H9 (cell line): Measurements from ENCODE around the gene GAPT. TPM values are rescaled to one million over a fixed set of nuclear protein-coding genes. Genes with fewer than 3 reads are reported as not detected.

Experiments
- DNase-seq: peaks from one replicate; pipeline ENCODE4 v3.0.0-alpha.2; 2017
- H2AFZ ChIP-seq: one replicate; pipeline ENCODE4 v1.6.1; 2013; ENCODE audit warnings: mild to moderate bottlenecking, low read length, control low read depth, moderate library complexity
- H2AK5ac ChIP-seq: 2 replicates; pipeline ENCODE4 v1.6.1; 2013; ENCODE audit warnings: low read length, control low read depth, mixed read lengths; ENCODE audit not compliant: insufficient read length
- H2BK120ac ChIP-seq: one replicate; pipeline ENCODE4 v1.6.1; 2013; ENCODE audit warnings: low read depth, mild to moderate bottlenecking, low read length, control low read depth, inconsistent platforms; ENCODE audit not compliant: poor library complexity, severe bottlenecking
- H2BK12ac ChIP-seq: 2 replicates; pipeline ENCODE4 v1.6.1; 2013; ENCODE audit warnings: low read length, control low read depth, mixed read lengths, low read depth; ENCODE audit not compliant: insufficient read length
- H2BK15ac ChIP-seq: 2 replicates; pipeline ENCODE4 v1.6.1; 2013; ENCODE audit warnings: low read depth, low read length, control low read depth
- H2BK20ac ChIP-seq: one replicate; pipeline ENCODE4 v1.6.1; 2013; ENCODE audit warnings: low read depth, mild to moderate bottlenecking, low read length, control low read depth, inconsistent platforms; ENCODE audit not compliant: poor library complexity, severe bottlenecking
- H2BK5ac ChIP-seq: 2 replicates; pipeline ENCODE4 v1.6.1; 2013; ENCODE audit warnings: low read length, control low read depth, mixed read lengths; ENCODE audit not compliant: insufficient read length
- H3K14ac ChIP-seq: 2 replicates; pipeline ENCODE4 v1.6.1; 2013; ENCODE audit warnings: low read length, control low read depth; ENCODE audit not compliant: insufficient read depth
- H3K18ac ChIP-seq: 2 replicates; pipeline ENCODE4 v1.6.1; 2013; ENCODE audit warnings: low read depth, mild to moderate bottlenecking, mixed read lengths, low read length, control low read depth; ENCODE audit not compliant: insufficient read length
- H3K23ac ChIP-seq: 2 replicates; pipeline ENCODE4 v1.6.1; 2013; ENCODE audit warnings: low read length, control low read depth, mixed read lengths, low read depth; ENCODE audit not compliant: insufficient read length
- H3K23me2 ChIP-seq: 2 replicates; pipeline ENCODE4 v1.6.1; 2013; ENCODE audit warnings: low read depth, mild to moderate bottlenecking, mixed read lengths, low read length, control low read depth; ENCODE audit not compliant: insufficient read length, poor library complexity, severe bottlenecking
- H3K27ac ChIP-seq: 2 replicates; pipeline ENCODE4 v1.5.1; 2013; ENCODE audit warnings: low read length, control low read depth, mixed read lengths, low read depth; ENCODE audit not compliant: insufficient read length
- H3K27me3 ChIP-seq: 2 replicates; pipeline ENCODE4 v1.6.1; 2013; ENCODE audit warnings: low read length, control low read depth, inconsistent platforms; ENCODE audit not compliant: insufficient read depth
- H3K4ac ChIP-seq: 2 replicates; pipeline ENCODE4 v1.6.1; 2013; ENCODE audit warnings: low read depth, mild to moderate bottlenecking, control low read depth, inconsistent platforms, low read length, moderate library complexity
- H3K4me1 ChIP-seq: 2 replicates; pipeline ENCODE4 v1.6.1; 2013; ENCODE audit warnings: low read length, control low read depth, inconsistent platforms; ENCODE audit not compliant: insufficient read depth
- H3K4me2 ChIP-seq: 2 replicates; pipeline ENCODE4 v1.6.1; 2013; ENCODE audit warnings: low read length, control low read depth, mixed read lengths; ENCODE audit not compliant: insufficient read length, insufficient read depth
- H3K56ac ChIP-seq: 2 replicates; pipeline ENCODE4 v1.6.1; 2013; ENCODE audit warnings: low read depth, mild to moderate bottlenecking, mixed read lengths, low read length, control low read depth; ENCODE audit not compliant: insufficient read length
- H3K79me1 ChIP-seq: 2 replicates; pipeline ENCODE4 v1.6.1; 2013; ENCODE audit warnings: low read depth, mild to moderate bottlenecking, moderate library complexity, low read length, control low read depth, inconsistent platforms; ENCODE audit not compliant: insufficient read depth, poor library complexity, severe bottlenecking
- H3K79me2 ChIP-seq: 2 replicates; pipeline ENCODE4 v1.6.1; 2013; ENCODE audit warnings: low read length, control low read depth, inconsistent platforms; ENCODE audit not compliant: insufficient read depth
- H3K9ac ChIP-seq: 2 replicates; pipeline ENCODE4 v1.6.1; 2013; ENCODE audit warnings: low read length, control low read depth, mixed read lengths; ENCODE audit not compliant: insufficient read length; ENCODE audit errors: extremely low read depth
- H3K9me3 ChIP-seq: one replicate; pipeline ENCODE4 v1.6.1; 2013; ENCODE audit warnings: low read depth, low read length, inconsistent platforms; ENCODE audit not compliant: control insufficient read depth
- H3T11ph ChIP-seq: one replicate; pipeline ENCODE4 v1.6.1; 2013; ENCODE audit warnings: mild to moderate bottlenecking, low read length, control low read depth, inconsistent platforms
- H4K20me1 ChIP-seq: one replicate; pipeline ENCODE4 v1.6.1; 2013; ENCODE audit not compliant: control insufficient read depth, insufficient read length, insufficient read depth
- H4K5ac ChIP-seq: 2 replicates; pipeline ENCODE4 v1.6.1; 2013; ENCODE audit warnings: low read depth, mild to moderate bottlenecking, mixed read lengths, low read length, control low read depth; ENCODE audit not compliant: insufficient read length
- H4K8ac ChIP-seq: replicated peaks from 2 replicates; pipeline ENCODE4 v1.6.1; 2013; ENCODE audit warnings: low read length, control low read depth, mixed read lengths, low read depth; ENCODE audit not compliant: insufficient read length
- H4K91ac ChIP-seq: 2 replicates; pipeline ENCODE4 v1.6.1; 2013; ENCODE audit warnings: low read depth, mild to moderate bottlenecking, moderate library complexity, mixed read lengths, low read length, control low read depth; ENCODE audit not compliant: insufficient read length
- H3K27ac Mint-ChIP-seq, 3 experiments: 2 replicates in 2 of 3; 3 replicates in 1 of 3; pipeline ENCODE4 v1.8.0; 2020 to 2021; ENCODE audit warnings: mixed read lengths in 3 of 3, mild to moderate bottlenecking in 1 of 3, moderate library complexity in 1 of 3
- H3K27me3 Mint-ChIP-seq: 2 replicates; pipeline ENCODE4 v1.8.0; 2021; ENCODE audit warnings: low read depth, mild to moderate bottlenecking, moderate library complexity, mixed read lengths
- H3K36me3 Mint-ChIP-seq, 3 experiments: 2 replicates in 2 of 3; 3 replicates in 1 of 3; pipeline ENCODE4 v1.8.0; 2020 to 2021; ENCODE audit warnings: low read depth in 3 of 3, mixed read lengths in 3 of 3; ENCODE audit not compliant: insufficient read depth in 1 of 3
- H3K4me1 Mint-ChIP-seq, 2 experiments: 2 replicates each; pipeline ENCODE4 v1.8.0; 2020; ENCODE audit warnings: mixed read lengths in 2 of 2
- H3K4me3 Mint-ChIP-seq, 2 experiments: 2 replicates in 1 of 2; 3 replicates in 1 of 2; pipeline ENCODE4 v1.8.0; 2020 to 2021; ENCODE audit warnings: mild to moderate bottlenecking in 2 of 2, mixed read lengths in 2 of 2, moderate library complexity in 1 of 2
- H3K9me3 Mint-ChIP-seq, 2 experiments: 2 replicates in 1 of 2; 3 replicates in 1 of 2; pipeline ENCODE4 v1.8.0; 2020; ENCODE audit warnings: mild to moderate bottlenecking in 2 of 2, mixed read lengths in 2 of 2, moderate library complexity in 1 of 2
- WGBS: extraction: QIAGEN DNeasy Blood & Tissue Kit; methylation state at CpG from one replicate; pipeline ENCODE4 v1.1.7; 2013; ENCODE audit warnings: missing lambda C conversion rate, low lambda C conversion rate, mixed read lengths; ENCODE audit not compliant: insufficient read length; ENCODE audit errors: extremely low coverage; 5-methylcytosine and 5-hydroxymethylcytosine counted together
- total RNA-seq: library from RNA; stranded (reverse); gene quantifications from 2 replicates; pipeline ENCODE4 v1.2.1, GENCODE V29; 2021
- TF ChIP-seq, protein P1 (sequence below): fragments of 200-600 bp; sonication (generic); conservative IDR thresholded peaks from 3 replicates; pipeline ENCODE4 v1.8.0; 2021; ENCODE audit warnings: antibody characterized with exemption, mild to moderate bottlenecking

The GAPT gene
- total RNA-seq, 1 experiment from 2014 or later = not detected

DNA sequence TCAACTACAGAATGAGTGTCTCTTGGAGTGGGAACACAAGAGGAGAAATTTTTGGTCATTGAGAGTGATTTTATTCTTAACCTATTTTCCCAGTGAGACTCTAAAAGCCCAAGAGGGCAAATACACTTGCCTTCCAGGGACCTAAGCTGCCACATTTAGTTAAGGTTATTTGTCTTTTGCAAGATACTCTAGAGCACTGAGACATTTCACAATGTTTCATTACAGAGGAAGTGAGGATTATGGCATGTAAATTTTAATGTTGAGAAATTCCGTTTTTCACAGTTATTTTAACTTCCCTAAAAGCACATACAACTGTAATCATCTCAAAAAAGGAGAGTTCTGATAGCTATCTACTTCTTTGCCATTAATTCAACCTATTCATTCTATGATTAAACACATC lies 53.0 kb downstream of the GAPT start:
- Histone ChIP-seq H2BK15ac (no peak overlapping the region), H2BK20ac (no peak overlapping the region), H3T11ph (no peak overlapping the region), H4K8ac (no peak overlapping the region), H3K9me3 (no peaks in the 10 kb centered on the region), H4K20me1 (no peaks in the 10 kb centered on the region), H2BK5ac (no peak overlapping the region), H3K23me2 (no peaks in the 10 kb centered on the region), H3K56ac (no peak overlapping the region), H3K4me1 (no peaks in the 10 kb centered on the region; the same call in 1 of the 2 replicates), H3K79me2 (no peaks in the 10 kb centered on the region), H4K5ac (no peak overlapping the region), H3K9ac (no peak overlapping the region), H2BK12ac (no peak overlapping the region), H3K27ac (no peak overlapping the region), H2BK120ac (no peak overlapping the region), H3K23ac (no peak overlapping the region), H2AFZ (no peak overlapping the region), H4K91ac (no peak overlapping the region), H3K14ac (no peak overlapping the region), H3K79me1 (no peaks in the 10 kb centered on the region), H3K4me2 (no peak overlapping the region), H2AK5ac (no peak overlapping the region), H3K4ac (no peak overlapping the region), H3K27me3 (no peaks in the 10 kb centered on the region), H3K18ac (no peak overlapping the region)
- Mint-ChIP-seq H3K27me3 (no peaks in the 10 kb centered on the region), H3K4me1 (no peaks in the 10 kb centered on the region), H3K27ac (no peak overlapping the region), H3K4me3 (no peak overlapping the region), H3K9me3 (peaks cover 18 to 21% of the 10 kb centered on the region in 2 experiments), H3K36me3 (peaks cover 4 to 14% (median 7%) of the 10 kb centered on the region in 3 experiments)
- WGBS = no CpG with 5 or more reads among the region's 1 CpG
- TF ChIP-seq, protein P1, sequence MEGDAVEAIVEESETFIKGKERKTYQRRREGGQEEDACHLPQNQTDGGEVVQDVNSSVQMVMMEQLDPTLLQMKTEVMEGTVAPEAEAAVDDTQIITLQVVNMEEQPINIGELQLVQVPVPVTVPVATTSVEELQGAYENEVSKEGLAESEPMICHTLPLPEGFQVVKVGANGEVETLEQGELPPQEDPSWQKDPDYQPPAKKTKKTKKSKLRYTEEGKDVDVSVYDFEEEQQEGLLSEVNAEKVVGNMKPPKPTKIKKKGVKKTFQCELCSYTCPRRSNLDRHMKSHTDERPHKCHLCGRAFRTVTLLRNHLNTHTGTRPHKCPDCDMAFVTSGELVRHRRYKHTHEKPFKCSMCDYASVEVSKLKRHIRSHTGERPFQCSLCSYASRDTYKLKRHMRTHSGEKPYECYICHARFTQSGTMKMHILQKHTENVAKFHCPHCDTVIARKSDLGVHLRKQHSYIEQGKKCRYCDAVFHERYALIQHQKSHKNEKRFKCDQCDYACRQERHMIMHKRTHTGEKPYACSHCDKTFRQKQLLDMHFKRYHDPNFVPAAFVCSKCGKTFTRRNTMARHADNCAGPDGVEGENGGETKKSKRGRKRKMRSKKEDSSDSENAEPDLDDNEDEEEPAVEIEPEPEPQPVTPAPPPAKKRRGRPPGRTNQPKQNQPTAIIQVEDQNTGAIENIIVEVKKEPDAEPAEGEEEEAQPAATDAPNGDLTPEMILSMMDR = no peak
- DNase-seq = no peak
